GM12878 (cell line): ENCODE results near the gene PINK1.

ENCODE experiments used
- PAX8 ChIP-seq: fragments of 450-650 bp; IDR thresholded peaks from 2 replicates; pipeline ENCODE4 v1.6.1; 2017; ENCODE audit warnings: mild to moderate bottlenecking, moderate library complexity
- SUZ12 ChIP-seq: fragments of 200-600 bp; sonication (generic); IDR thresholded peaks from one replicate; pipeline ENCODE4 v1.6.1; 2018; ENCODE audit warnings: antibody characterized with exemption, mild to moderate bottlenecking; ENCODE audit not compliant: unreplicated experiment
- ZBTB4 ChIP-seq: fragments of 450-650 bp; formaldehyde crosslinking; IDR thresholded peaks from 2 replicates; pipeline ENCODE4 v1.4.0; 2022; ENCODE audit warnings: mild to moderate bottlenecking, moderate library complexity
- ZNF207 ChIP-seq: fragments of 450-650 bp; IDR thresholded peaks from 2 replicates; pipeline ENCODE4 v1.6.1; 2014; ENCODE audit warnings: antibody characterized with exemption, mild to moderate bottlenecking, borderline replicate concordance

- TF ChIP-seq ZBTB4 (CRISPR knock-in tag) (no peak), ZNF207 (no peak), SUZ12 (no peak), PAX8 (no peak)
Measured at GRCh38 chr1:20604678-20605077, 28.6 kb upstream of the PINK1 start.
